GM21423 (cell line): ENCODE results near the gene TMEM121B.
A peak's percentile ranks its signal among the peaks of the same experiment; 100 is the strongest.
"Not testable (repeated sequence)": the region's sequence is repeated elsewhere in the genome, so short reads cannot be mapped to it uniquely, and the experiment has no call there.

Experiments
- ATAC-seq: cut with Tn5 transposase; IDR thresholded peaks from one replicate; pipeline ENCODE4 v1.9.1; 2021; ENCODE audit warnings: mild to moderate bottlenecking, moderate library complexity; ENCODE audit not compliant: unreplicated experiment

The TMEM121B gene

DNA sequence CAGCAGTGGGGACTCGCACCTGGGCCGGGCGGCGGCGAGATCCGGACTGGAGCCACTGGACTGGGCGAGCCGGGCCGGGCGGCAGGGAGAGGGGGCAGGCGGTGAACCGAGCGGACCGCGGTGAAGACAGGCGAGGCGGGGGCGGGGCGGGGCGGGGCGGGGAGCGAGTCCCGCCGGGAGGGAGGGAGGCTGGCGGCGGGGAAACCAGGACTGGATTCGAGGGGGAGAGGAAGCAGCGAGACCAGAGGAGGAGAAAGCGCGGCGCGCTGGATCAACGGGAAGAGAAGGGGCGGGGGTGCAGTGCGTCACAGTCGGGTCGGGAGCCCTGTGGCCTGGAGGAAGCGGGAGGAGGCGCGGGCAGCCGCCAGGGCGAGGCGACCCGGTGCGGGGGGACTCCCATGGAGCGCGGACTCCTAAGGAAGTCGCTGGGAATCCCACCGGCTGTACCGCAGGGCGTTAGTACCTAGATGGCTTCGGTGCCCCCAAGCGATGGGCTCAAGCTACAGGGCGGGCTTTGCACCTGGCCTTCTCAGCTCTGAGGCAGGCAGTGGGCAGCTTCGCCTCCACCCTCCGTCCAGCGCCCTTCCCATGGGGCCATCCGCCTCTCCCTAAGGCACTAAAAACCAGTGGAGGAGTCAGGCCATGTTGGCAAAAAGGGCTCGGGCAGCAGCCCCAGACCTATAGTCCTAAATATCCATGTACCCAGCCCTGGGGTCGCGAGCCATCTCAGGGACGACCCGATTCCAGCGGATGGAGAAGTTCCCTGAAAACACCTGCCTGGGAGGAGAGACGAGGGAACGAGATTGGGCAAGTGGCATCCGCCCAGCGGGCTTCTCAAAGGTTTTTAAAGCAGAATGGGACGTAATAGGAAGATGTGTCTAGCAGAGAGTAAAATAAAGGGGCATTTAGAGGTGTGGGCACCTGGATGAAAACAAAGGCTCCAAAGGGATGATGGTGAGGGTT, at the start of gene TMEM121B:
Gene TMEM121B (minus strand): TSS at position 128 of the 963 bp plus-strand sequence. CDS start 233 bp downstream, outside the sequence.
- ATAC-seq = no peak

- no peak for ATAC-seq
Observed at GRCh38 chr22:17167486-17167885, 46.3 kb upstream of the TMEM121B start.

DNA sequence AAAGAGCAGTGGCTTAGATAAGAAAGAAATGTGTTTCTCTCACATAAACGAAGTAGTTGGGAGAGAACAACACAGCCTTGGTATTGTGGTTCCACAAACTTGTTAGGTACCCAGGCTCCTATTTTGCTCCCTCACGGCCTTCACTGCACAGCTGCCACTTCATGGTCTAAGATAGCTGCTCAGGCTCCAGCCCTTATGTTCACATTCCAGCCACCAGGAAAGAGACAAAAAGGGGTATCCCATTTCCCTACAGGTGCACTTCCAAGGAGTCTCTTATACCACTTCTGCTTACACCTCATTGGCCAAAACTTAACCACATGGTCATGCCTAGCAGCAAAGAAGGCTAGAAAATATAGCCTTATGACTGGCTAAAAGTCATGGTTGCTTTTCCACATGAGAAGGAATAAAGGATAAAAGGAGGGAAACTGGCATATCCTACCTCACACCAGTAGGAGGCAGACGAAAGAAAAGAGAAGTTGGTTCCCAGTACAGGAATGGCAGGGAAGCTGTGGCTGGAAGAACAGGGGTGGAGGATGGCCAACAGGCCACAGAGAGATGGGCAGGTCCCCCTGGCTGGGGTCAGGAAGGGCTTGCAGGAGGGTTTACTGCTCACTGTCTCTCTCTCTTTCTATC, 43.3 kb upstream of the TMEM121B start:
- ATAC-seq = no peak

DNA sequence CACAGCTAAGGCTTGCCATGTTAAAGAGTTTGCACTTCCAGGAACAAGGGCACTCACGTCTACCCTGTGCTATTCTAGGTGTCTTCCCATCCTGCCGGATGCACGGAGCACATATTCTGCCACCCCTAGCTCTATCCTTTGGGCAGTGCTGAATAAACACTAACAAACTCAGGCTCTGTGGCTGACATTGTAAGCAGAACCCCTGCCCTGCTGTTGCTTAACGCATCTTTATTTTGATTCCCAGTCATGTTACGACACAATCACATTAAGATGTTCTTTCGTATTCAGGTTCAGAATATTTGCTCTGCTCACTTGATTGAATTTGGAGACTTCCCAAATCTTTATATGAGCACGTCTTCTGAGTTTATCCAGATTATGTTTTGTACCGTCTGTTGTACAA, 41.6 kb upstream of the TMEM121B start:
- no peak for ATAC-seq

DNA sequence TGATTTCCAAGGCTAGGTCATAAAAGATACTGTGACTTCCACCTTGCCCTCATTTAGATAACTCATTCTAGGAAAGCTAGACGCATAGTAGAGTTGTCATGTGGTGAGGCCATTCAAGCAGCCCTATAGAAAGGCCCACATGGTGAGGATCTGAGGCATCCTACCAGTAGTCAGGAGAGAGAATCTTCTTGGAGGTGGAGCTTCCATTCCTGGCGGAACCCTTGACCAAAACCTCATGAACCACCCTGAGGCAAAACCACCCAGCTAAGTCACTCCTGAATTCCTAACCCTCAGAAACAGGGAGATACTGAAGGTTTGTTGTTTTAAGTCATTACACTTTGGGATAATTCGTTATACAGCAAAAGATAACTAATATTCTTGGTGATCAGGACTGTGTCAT, 40.8 kb upstream of the TMEM121B start:
- no peak for ATAC-seq

GRCh38 chr22:17159504-17159951, 38.4 kb upstream of the TMEM121B start:
- peak; percentile 26 for ATAC-seq

GRCh38 chr22:17158568-17159503, 37.7 kb upstream of the TMEM121B start, which contains the start of gene HDHD5:
Gene HDHD5 (minus strand): TSS chr22:17159277. CDS start chr22:17159251, 26 bp downstream.
- peak; percentile 68 for ATAC-seq

- ATAC-seq = no peak
Observed at GRCh38 chr22:17158176-17158567, 37.0 kb upstream of the TMEM121B start.

DNA sequence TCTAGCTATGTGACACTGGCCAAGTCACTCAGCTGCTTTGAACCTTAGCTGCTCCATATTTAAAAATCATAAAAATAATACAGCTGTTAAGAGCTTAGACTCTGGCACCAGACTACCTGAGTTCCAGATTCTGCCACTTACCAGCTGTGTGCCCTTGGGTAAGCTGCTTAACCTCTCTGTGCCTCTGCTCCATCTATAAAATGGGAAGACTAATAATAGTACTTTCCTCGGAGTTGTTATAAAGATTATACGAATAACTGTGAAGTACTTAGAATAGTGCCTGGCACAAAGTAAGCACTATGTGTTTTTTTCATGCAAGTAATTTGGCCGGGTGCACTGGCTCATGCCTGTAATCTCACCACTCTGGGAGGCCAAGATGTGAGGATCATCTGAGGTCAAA, 36.6 kb upstream of the TMEM121B start:
- ATAC-seq = no peak

DNA sequence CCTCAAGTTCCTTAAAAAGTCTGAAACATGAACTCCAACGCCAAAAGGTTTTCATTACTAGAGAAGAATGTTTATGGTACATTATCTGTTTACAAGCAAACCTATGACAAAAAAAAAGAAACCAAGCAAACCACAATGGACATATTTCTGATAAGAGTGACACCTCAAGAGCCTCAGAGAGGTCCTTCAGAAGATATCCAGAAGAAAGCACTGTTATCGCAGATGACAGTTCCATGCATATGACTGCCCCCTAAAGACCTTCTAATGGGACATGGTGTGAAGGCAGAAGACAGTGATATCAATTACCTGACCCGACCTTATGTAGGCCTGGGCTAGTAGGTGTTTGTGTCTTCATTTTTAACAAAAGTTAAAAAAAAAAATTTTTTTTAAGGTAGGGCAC, 34.8 kb upstream of the TMEM121B start:
- no peak for ATAC-seq

DNA sequence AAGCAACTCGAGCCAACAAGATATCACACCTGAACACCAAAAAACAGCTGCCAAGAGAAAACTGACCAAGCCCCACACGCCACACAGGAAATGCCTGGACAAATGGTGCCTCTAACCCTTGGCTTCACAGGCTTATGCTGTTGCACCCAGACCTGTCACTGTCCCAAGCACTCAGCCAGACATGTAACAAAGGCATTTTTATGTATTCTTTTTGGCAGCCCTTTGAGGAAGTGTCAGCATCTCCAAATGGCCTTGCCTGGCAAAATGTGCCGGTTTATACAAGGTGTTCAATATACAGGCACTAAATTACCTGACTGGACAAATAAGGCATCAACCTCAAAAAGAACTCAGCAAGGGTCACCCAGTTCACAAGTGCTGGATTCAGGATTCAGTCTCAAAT, 31.8 kb upstream of the TMEM121B start:
- no peak for ATAC-seq

DNA sequence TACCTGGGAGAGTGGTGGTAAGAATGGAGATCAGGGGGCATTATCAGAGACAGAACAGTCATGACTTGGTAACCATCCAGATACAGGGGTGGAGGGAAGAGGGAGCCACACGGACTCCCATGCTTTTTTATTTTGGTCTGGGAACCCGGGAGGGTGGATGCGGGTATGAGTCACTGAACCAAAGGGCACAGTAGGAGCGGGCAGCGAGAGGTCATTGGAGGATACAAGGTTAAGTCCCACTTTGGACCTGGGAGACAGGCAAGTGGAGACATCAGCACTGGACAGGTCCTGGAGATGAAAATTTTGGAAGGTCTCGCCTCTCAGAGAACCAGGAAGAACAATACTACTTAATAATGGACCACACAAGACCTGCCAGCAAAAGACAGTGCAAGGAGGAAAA, 31.2 kb upstream of the TMEM121B start:
- ATAC-seq = no peak

DNA sequence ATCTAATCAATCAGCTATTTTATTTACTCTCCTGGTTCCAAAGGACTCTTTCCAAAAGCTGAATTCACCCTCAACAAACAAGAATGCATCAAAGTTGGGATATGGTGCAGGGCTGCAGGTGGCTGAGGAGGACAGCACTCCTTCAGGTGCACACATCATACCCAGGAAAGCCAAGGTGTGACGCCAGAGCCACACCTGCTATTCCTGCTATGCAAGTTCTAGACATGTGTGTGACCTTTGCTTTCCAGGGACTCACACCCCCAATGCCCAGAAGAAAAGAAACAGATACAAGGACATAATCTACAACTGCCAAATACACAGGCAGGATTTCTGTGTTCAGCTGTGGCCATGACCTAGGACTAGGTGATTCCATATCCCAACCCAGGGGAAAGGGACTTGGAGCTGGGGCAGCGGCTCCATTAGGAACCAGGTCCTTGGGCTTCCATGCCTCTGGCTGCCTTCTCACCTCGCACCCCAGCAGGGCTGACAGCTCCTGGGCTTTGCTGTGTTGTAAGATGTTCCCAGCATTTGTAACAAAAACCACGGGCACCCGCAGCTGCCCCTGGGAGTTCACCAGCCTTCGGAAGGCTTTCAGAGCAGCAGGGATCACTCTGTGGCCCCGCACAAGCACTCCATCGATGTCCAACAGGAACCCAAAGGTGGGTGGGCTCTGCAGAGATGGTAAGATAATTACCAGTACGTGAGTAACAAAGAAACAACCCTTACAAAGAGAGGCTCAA, 28.1 kb upstream of the TMEM121B start:
- no peak for ATAC-seq

DNA sequence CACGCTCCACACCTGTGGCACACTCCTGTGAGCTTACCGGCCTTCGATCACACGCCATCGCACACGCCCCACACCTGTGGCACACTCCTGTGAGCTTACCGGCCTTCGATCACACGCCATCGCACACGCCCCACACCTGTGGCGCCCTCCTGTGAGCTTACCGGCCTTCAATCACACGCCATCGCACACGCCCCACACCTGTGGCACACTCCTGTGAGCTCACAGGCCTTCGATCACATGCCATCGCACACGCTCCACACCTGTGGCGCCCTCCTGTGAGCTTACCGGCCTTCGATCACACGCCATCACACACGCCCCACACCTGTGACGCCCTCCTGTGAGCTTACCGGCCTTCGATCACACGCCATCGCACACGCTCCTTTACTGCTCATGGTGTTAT, 26.3 kb upstream of the TMEM121B start:
- not testable (repeated sequence) for ATAC-seq

- ATAC-seq = no peak
Observed at GRCh38 chr22:17145021-17145680, 24.0 kb upstream of the TMEM121B start.

DNA sequence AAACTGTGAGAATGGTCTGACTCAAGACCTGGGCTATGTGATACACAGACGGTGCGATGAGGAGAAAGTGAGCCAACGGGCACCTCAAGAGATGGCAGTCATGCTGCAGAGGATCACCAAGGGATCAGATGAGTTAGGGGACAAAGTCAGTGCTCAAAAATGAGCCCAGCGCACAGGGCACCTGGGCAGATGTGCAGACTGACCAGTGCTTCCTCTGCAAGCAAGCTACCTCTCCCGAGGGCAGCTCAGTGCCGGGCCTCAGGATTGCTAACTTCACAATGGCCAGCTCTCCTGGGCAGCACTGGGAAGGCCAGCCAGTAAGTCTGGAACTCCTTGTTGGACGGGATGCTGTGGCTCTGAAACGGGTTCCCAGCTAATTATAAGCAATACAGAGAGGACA, 22.7 kb upstream of the TMEM121B start:
- no peak for ATAC-seq

DNA sequence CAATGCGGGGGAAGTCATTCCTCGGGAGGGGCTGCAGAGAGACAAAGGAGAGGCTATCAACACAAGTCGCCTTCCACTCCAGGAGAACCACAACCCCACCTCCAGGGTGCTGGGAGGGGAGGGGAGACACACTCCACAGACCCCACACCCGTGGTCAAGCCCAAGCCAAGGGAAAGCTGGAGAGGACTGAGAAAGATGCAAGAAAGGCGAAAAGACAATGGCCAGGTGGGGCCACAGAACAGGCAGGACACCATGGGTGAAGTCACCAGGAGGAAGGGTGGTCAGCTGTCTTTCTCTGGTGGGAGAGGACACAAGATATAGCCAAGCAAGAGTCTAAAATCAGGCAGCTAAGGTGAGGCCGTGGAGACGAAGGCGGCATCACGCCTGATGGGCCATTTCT, 21.9 kb upstream of the TMEM121B start:
- ATAC-seq = no peak

DNA sequence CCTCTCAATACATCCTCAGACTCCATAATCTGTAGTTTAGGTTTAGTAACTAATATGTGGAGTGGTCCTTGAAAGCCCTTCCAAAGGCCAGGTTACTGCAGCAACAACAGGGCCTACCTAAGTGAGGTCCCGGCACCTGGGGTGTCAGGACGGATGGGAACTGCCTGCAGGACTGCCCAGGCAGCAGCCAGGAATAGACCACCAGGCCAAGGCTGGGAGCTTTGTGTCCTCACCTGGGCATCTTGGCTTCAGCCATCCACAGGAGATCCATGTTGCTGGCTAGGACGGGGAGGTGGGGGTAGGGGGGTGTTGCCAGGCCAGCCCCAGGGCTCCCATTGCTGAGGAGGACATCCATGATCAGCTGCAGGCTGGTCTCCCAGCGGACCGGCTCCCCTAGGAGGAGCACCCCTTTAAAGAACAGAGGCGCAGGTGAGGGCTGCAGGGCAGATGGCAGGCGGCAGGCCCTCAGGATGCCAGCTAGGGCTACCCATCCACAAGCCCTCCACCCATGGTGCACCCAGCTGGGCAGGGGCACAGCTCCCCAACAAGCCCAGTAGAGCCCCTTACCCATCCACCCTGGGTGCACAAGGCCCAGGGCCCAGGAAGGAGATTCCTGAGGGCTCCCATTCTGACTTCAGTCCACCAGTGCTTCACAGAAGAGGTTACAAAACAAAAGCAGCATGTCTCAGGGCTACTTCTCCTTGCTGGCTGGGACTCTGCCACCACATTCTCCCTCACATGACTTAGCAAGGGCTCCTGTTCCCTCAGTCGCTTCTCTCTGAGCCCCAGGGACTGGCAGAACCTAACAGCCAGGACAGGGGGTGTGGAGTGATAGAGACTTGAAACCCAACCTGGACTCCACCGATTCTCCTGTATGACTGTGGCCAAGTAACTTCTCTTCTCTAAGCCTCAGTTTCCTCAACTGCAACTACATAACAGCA, 19.9 kb upstream of the TMEM121B start:
- ATAC-seq = no peak

DNA sequence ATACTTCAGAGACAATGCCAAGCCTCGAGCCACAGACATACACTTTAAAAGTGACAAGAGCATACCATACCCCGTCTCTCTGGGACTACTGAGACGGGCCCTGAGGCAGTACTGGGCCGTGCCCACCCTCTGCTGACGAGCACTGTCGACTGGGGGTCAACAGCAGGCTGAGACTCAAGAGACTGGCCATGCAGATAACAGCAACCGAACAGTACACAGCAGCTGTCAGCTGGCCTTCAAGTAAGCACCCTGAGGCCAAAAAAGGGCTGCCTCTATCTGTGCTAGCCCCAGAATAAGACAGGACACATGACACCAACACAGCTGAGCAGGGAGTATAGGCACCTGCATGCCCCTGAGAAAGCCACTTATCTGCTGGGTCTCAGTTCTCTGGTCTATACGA, 18.9 kb upstream of the TMEM121B start:
- ATAC-seq = no peak
